IPS DF 6.9 (cell line): ENCODE measurements around the gene KIAA0825.

Experiments
- DNase-seq: peaks from one replicate; pipeline ENCODE4 v3.0.0-alpha.2; 2013; ENCODE audit warnings: low read depth, low spot score
- H3K27ac ChIP-seq: one replicate; pipeline ENCODE4 v1.5.1; 2013; ENCODE audit warnings: low read length, control low read depth
- H3K27me3 ChIP-seq: 2 replicates; pipeline ENCODE4 v1.6.1; 2013; ENCODE audit warnings: mild to moderate bottlenecking, low read length; ENCODE audit not compliant: control insufficient read depth, insufficient read depth
- H3K36me3 ChIP-seq: 2 replicates; pipeline ENCODE4 v1.6.1; 2013; ENCODE audit warnings: low read length; ENCODE audit not compliant: control insufficient read depth, insufficient read depth
- H3K4me1 ChIP-seq: 2 replicates; pipeline ENCODE4 v1.6.1; 2013; ENCODE audit warnings: low read length; ENCODE audit not compliant: control insufficient read depth, insufficient read depth
- H3K4me3 ChIP-seq: 2 replicates; pipeline ENCODE4 v1.5.1; 2013; ENCODE audit warnings: mild to moderate bottlenecking, low read length
- H3K9me3 ChIP-seq: 2 replicates; pipeline ENCODE4 v1.6.1; 2013; ENCODE audit warnings: low read length, inconsistent platforms; ENCODE audit not compliant: control insufficient read depth, insufficient read depth
- WGBS: extraction: QIAGEN DNeasy Blood & Tissue Kit; methylation state at CpG from one replicate; pipeline ENCODE4 v1.1.7; 2013; ENCODE audit warnings: mixed read lengths, missing lambda C conversion rate; ENCODE audit not compliant: insufficient read length, insufficient coverage; 5-methylcytosine and 5-hydroxymethylcytosine counted together

Gene KIAA0825

DNA sequence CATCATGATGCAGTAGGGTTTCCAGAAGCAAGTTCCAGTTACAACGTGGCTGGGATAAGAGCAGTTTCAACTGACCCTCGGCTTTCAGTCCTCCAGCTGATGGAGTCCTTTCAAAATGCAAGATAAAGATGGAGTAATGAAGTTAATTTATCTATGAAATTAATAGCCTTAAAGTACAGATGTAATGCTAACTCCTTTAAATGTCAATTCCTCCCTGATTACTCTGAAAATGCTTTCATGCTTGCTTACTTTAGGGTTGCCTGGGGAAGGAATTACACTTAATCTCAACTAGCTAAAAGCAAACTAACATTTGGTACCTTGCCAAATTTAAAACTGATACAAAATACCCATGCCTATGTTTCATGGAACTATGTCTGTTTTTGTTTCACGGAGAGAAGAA is 178.4 kb downstream of the KIAA0825 start:
- WGBS, result no CpG with 5 or more reads among the region's 3 CpGs
- H3K9me3 ChIP-seq, result no peaks in the 10 kb centered on the region
- DNase-seq, result no peak
- H3K27ac ChIP-seq, result no peak overlapping the region
- H3K4me1 ChIP-seq, result no peaks in the 10 kb centered on the region
- no peak overlapping the region for H3K4me3 ChIP-seq
- no peaks in the 10 kb centered on the region for H3K36me3 ChIP-seq
- H3K27me3 ChIP-seq, result no peaks in the 10 kb centered on the region

DNA sequence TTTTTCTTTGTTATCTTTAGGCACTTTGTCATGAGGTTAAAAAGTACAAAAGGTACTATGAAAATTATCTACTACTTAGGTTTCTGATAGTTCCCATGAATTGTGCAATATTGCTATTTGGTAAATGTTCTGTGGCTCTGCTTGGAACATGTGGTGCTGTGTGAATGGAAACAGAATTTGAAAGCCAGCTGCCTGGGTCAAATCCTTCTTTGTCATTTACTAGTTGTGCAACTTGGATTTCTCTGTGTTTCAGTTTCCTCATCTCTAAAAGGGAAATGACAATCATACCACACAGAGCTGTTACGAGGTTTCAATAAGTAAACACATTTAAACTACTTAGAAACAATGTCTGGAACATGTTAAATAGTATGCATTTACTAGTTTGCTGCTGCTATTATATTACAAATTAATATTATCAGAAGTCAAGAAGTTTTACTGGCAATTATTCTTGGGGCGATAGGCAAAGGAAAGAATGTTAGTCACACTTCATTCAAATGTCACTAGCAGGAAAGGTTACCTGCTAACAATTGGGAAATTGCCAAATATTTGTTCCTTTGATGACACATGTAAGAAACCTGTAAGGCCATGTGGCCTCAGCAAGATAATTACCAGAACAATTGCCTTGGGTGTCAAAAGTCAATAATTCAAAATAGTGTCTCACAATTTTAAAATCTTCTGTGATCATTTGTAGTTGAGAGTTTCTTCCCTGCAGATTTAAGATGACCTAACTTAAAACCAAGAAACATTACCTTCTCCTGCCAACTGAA is 184.8 kb downstream of the KIAA0825 start:
- no peak for DNase-seq
- Histone ChIP-seq H3K9me3 (no peaks in the 10 kb centered on the region), H3K4me1 (no peaks in the 10 kb centered on the region), H3K27me3 (no peaks in the 10 kb centered on the region), H3K36me3 (no peaks in the 10 kb centered on the region), H3K4me3 (no peak overlapping the region), H3K27ac (no peak overlapping the region)
- WGBS, result no CpG with 5 or more reads among the region's 2 CpGs

DNA sequence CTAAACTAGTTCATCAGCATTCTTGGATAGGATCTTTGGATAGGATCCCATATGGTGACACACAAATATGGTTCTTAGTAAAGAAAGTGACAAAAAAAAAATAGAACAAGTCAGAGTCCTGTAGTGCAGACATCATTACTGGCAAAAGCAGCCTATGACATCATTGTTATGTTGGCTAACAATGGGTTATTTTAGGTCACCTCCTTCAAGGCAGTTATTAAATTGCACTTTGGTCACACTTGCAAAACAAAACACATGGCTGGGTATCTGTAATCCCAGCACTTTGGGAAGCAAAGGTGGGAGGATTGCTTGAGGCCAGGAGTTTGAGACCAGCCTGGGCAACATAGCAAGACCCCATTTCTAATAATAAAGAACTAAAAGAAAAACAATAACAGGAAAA is 185.9 kb downstream of the KIAA0825 start:
- H3K4me3 ChIP-seq, result no peak overlapping the region
- no peak for DNase-seq
- no peaks in the 10 kb centered on the region for H3K36me3 ChIP-seq
- no peaks in the 10 kb centered on the region for H3K4me1 ChIP-seq
- no peak overlapping the region for H3K27ac ChIP-seq
- no peaks in the 10 kb centered on the region for H3K9me3 ChIP-seq
- no peaks in the 10 kb centered on the region for H3K27me3 ChIP-seq

DNA sequence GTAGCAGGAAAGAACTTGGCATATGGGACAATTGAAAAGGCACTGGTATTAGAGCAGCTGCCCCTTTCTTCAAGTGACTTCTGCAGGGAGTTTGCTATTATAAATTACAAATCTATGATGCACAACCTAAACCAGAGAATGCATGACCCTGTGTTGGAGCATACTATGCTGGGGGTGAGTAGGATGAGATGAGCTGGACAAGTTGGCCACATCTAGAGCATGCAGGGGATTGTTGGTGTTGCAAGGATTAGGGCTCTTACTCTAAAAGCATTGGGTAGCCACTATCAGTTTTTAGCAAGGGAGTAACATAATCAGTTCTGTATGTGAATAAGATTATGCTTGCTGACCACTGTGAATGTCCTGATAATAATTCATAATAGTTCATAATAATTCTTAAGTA is 186.7 kb downstream of the KIAA0825 start:
- no peaks in the 10 kb centered on the region for H3K4me1 ChIP-seq
- H3K9me3 ChIP-seq, result no peaks in the 10 kb centered on the region
- H3K27ac ChIP-seq, result no peak overlapping the region
- no peaks in the 10 kb centered on the region for H3K36me3 ChIP-seq
- H3K27me3 ChIP-seq, result no peaks in the 10 kb centered on the region
- DNase-seq, result no peak
- H3K4me3 ChIP-seq, result no peak overlapping the region

DNA sequence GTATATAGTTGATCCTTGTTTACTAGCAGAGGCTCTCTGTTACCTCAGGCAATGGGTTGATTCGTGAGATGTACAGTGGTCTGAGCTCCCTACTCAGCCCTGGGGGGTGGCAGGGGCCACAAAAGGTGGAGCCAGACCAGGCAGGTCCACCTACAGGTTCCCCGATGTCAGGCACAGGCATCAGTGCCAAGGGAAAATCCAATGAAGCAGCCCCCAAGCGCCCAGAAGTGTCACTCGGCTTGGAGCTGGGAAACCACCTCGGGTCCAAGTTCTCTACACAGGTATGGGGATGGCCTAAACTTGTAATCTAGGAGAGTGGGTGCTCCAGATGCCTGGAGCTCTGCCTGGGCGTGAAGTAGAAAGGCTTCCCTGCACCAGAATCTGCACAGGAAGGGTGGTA is 188.8 kb downstream of the KIAA0825 start:
- H3K4me1 ChIP-seq, result no peaks in the 10 kb centered on the region
- no peak for DNase-seq
- no peaks in the 10 kb centered on the region for H3K36me3 ChIP-seq
- H3K4me3 ChIP-seq, result no peak overlapping the region
- no CpG with 5 or more reads among the region's 6 CpGs for WGBS
- no peaks in the 10 kb centered on the region for H3K9me3 ChIP-seq
- H3K27me3 ChIP-seq, result no peaks in the 10 kb centered on the region
- no peak overlapping the region for H3K27ac ChIP-seq

DNA sequence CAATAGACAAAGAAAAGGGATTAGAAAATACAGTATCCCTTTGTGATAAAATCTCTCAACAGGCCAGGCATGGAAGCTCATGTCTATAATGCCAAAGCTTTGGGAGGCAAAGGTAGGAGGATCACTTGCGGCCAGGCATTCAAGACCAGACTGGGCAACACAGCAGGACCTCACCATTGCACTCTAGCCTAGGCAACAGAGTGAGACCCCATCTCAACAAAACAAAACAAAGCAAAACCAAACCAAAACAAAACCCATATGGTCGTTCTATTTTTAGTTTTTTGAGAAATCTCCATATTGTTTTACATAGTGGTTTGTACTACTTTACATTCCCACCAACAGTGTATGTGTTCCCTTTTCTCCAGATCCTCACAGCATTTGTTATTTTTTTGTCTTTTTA is 193.0 kb downstream of the KIAA0825 start:
- no peak overlapping the region for H3K4me3 ChIP-seq
- no peaks in the 10 kb centered on the region for H3K9me3 ChIP-seq
- H3K27ac ChIP-seq, result no peak overlapping the region
- peaks cover 1% of the 10 kb centered on the region; the same call in 1 of the 2 replicates for H3K4me1 ChIP-seq
- H3K27me3 ChIP-seq, result no peaks in the 10 kb centered on the region
- no peaks in the 10 kb centered on the region for H3K36me3 ChIP-seq
- no CpG with 5 or more reads among the region's 2 CpGs for WGBS
- no peak for DNase-seq

DNA sequence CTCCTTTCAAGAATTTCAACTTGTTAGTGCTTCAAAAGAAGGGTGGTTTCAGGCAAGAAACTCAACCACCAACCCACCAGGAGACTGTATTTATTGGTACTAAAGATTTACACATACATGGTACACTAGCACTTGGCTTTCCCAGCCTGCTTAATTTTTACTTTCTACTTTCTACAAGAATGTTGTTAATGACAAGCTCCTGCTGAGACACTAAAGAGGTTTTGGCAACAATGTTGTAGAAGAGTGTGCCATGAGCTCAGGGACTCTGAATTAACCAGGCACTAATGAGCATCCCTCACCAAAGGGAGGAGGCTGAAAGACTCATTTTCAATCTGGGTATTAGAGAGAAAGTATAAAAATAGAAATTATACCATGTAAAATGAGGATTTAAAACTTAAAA is 195.0 kb downstream of the KIAA0825 start:
- no peaks in the 10 kb centered on the region for H3K27me3 ChIP-seq
- no peak overlapping the region for H3K27ac ChIP-seq
- DNase-seq, result no peak
- no peaks in the 10 kb centered on the region for H3K36me3 ChIP-seq
- H3K4me1 ChIP-seq, result peaks cover 1% of the 10 kb centered on the region; the same call in 1 of the 2 replicates
- H3K9me3 ChIP-seq, result no peaks in the 10 kb centered on the region
- H3K4me3 ChIP-seq, result no peak overlapping the region

DNA sequence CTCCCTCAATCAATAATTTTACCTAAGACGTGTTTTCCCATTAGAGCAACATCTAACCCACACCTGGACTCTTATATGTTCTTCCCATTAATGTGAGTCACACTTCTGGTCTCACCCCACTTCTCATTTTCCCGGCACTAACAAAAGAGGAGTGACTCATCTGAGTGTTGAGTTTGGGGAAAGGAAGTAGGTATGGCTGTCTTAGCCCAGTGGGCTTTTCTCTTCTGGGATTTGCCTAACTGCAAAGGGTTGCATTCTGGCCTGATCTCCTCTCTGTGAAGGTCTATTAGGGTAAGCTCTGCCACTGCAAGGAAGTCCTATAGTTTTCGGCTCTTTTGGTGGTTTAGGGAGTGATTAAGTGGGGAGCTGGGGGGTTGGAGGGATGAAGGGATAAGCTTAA is 195.6 kb downstream of the KIAA0825 start:
- DNase-seq, result no peak
- Histone ChIP-seq H3K27ac (no peak overlapping the region), H3K27me3 (no peaks in the 10 kb centered on the region)

DNA sequence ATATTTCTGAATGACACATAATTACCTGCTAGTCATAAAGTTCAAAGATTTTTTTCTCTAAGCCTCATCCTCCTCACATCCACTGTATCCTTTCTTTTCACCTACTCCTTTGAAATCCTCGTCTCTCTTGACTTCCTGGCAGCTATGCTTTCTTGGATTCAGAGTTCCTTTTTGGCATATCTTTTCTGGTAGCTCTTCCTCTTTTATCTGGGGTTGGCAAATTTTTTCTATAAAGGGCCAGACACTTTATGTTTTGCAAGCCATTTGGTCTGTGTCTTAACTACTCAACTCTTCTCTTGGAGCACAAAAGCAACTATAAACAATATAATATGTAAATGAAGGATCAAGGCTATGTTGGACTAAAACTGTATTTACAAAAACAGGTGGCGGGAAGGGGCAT is 197.5 kb downstream of the KIAA0825 start:
- WGBS, result no CpG with 5 or more reads among the region's 2 CpGs
- no peaks in the 10 kb centered on the region for H3K27me3 ChIP-seq
- H3K4me1 ChIP-seq, result peaks cover 1% of the 10 kb centered on the region; the same call in 1 of the 2 replicates
- H3K27ac ChIP-seq, result no peak overlapping the region
- no peak for DNase-seq
- no peak overlapping the region for H3K4me3 ChIP-seq
- H3K9me3 ChIP-seq, result no peaks in the 10 kb centered on the region
- H3K36me3 ChIP-seq, result no peaks in the 10 kb centered on the region

More for the DNA sequence above, 195.6 kb downstream of the KIAA0825 start:
- H3K4me1 ChIP-seq, result peaks cover 1% of the 10 kb centered on the region; the same call in 1 of the 2 replicates
- H3K4me3 ChIP-seq, result no peak overlapping the region
- H3K36me3 ChIP-seq, result no peaks in the 10 kb centered on the region
- H3K9me3 ChIP-seq, result no peaks in the 10 kb centered on the region
- no CpG with 5 or more reads among the region's 3 CpGs for WGBS

DNA sequence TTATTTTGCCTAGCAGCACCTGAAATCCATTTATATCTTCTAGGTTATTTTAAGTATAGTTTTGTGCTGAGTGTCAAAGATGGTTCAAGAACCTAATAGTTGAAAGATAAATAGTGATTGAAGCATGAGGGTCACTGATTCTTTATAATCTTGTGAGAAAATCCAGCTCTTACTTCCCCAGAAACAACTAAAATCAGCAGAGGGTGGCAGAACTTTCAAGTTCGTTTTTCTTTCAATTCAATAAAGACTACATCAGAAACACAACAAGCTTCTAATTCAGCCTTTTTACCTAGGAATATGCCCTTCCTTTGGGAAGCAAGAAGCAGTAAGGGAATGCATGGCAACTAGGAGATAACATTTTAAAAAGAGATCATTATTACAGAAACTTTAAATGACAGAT is 202.6 kb downstream of the KIAA0825 start:
- Histone ChIP-seq H3K4me3 (no peak overlapping the region), H3K4me1 (no peaks in the 10 kb centered on the region), H3K27ac (no peak overlapping the region), H3K27me3 (no peaks in the 10 kb centered on the region), H3K9me3 (no peaks in the 10 kb centered on the region), H3K36me3 (no peaks in the 10 kb centered on the region)
- WGBS, result no CpG with 5 or more reads among the region's 1 CpG
- no peak for DNase-seq

DNA sequence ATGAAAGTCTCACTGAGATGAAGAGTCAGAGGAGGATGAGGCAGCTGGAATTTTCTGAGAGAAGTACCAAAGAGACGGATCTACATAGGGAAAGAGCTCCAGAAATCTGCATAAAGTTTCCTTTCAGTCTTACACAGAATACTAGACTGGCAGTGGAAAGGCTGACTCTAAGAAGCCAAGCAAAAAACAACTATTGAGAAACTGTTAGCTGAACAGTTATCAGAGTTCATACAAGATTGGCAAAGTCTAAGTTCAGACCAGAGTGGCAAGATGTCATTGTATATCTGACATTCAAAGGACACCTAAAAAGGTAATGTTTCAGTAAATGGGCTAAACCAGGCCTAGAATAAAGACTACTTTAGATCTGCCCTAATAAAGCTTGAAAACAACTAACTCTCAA is 209.0 kb downstream of the KIAA0825 start:
- no peaks in the 10 kb centered on the region for H3K27me3 ChIP-seq
- H3K9me3 ChIP-seq, result no peaks in the 10 kb centered on the region
- H3K4me3 ChIP-seq, result no peak overlapping the region
- no peaks in the 10 kb centered on the region for H3K36me3 ChIP-seq
- DNase-seq, result no peak
- H3K27ac ChIP-seq, result no peak overlapping the region
- WGBS, result no CpG with 5 or more reads among the region's 1 CpG
- no peaks in the 10 kb centered on the region for H3K4me1 ChIP-seq
